Trophoblast cell (in vitro differentiated cells and primary cell): Measurements from ENCODE around the gene TMEM135.
A peak's percentile ranks its signal among the peaks of the same experiment; 100 is the strongest.

Source experiments
- DNase-seq, 2 donors: peaks; one replicate each; pipeline ENCODE4 v3.0.0-alpha.2; 2016
- H2AFZ ChIP-seq: 2 replicates; pipeline ENCODE4 v1.6.1; 2013; ENCODE audit warnings: low read length, moderate library complexity, mild to moderate bottlenecking; ENCODE audit not compliant: insufficient read depth, poor library complexity
- H2AK5ac ChIP-seq: 2 replicates; pipeline ENCODE4 v1.6.1; 2013; ENCODE audit warnings: mild to moderate bottlenecking, low read length
- H2BK120ac ChIP-seq: 2 replicates; pipeline ENCODE4 v1.6.1; 2013; ENCODE audit warnings: low read length, mild to moderate bottlenecking, moderate library complexity; ENCODE audit not compliant: insufficient read depth, poor library complexity
- H2BK12ac ChIP-seq: 2 replicates; pipeline ENCODE4 v1.6.1; 2013; ENCODE audit warnings: mild to moderate bottlenecking, low read length, moderate library complexity
- H2BK5ac ChIP-seq: 2 replicates; pipeline ENCODE4 v1.6.1; 2013; ENCODE audit warnings: low read length, low read depth, moderate library complexity, mild to moderate bottlenecking; ENCODE audit not compliant: poor library complexity
- H3K14ac ChIP-seq: 2 replicates; pipeline ENCODE4 v1.6.1; 2013; ENCODE audit warnings: mild to moderate bottlenecking, low read length
- H3K18ac ChIP-seq: 2 replicates; pipeline ENCODE4 v1.6.1; 2013; ENCODE audit warnings: mild to moderate bottlenecking, low read length
- H3K23ac ChIP-seq: 2 replicates; pipeline ENCODE4 v1.6.1; 2013; ENCODE audit warnings: low read length
- H3K27ac ChIP-seq: 2 replicates; pipeline ENCODE4 v1.5.1; 2013; ENCODE audit warnings: low read depth, mild to moderate bottlenecking, inconsistent platforms, low read length, moderate library complexity
- H3K27me3 ChIP-seq: 2 replicates; pipeline ENCODE4 v1.6.1; 2013; ENCODE audit warnings: inconsistent platforms, mild to moderate bottlenecking, low read length, moderate library complexity; ENCODE audit not compliant: insufficient read depth
- H3K36me3 ChIP-seq, 2 experiments: 1 replicate in 1 of 2; 2 replicates in 1 of 2; pipeline ENCODE4 v1.6.1; 2013; ENCODE audit warnings: low read length in 2 of 2, mild to moderate bottlenecking in 2 of 2, moderate library complexity in 1 of 2; ENCODE audit not compliant: insufficient read depth in 2 of 2, control insufficient read depth in 1 of 2
- H3K4ac ChIP-seq: 2 replicates; pipeline ENCODE4 v1.6.1; 2013; ENCODE audit warnings: low read depth, mild to moderate bottlenecking, low read length, moderate library complexity
- H3K4me1 ChIP-seq, 2 experiments: 1 replicate in 1 of 2; 2 replicates in 1 of 2; pipeline ENCODE4 v1.6.1; 2013; ENCODE audit warnings: low read length in 2 of 2, mild to moderate bottlenecking in 2 of 2, moderate library complexity in 1 of 2; ENCODE audit not compliant: insufficient read depth in 2 of 2, control insufficient read depth in 1 of 2
- H3K4me2 ChIP-seq: 2 replicates; pipeline ENCODE4 v1.6.1; 2013; ENCODE audit warnings: inconsistent platforms, mild to moderate bottlenecking, low read length, moderate library complexity
- H3K4me3 ChIP-seq: 2 replicates; pipeline ENCODE4 v1.5.1; 2013; ENCODE audit warnings: mild to moderate bottlenecking, low read depth, low read length, inconsistent platforms
- H3K79me1 ChIP-seq: one replicate; pipeline ENCODE4 v1.6.1; 2013; ENCODE audit warnings: low read length
- H3K79me2 ChIP-seq: 2 replicates; pipeline ENCODE4 v1.6.1; 2013; ENCODE audit warnings: low read length, mild to moderate bottlenecking; ENCODE audit not compliant: control insufficient read depth, insufficient read depth, poor library complexity
- H3K9ac ChIP-seq: 2 replicates; pipeline ENCODE4 v1.6.1; 2013; ENCODE audit warnings: mild to moderate bottlenecking, low read length
- H3K9me3 ChIP-seq: 2 replicates; pipeline ENCODE4 v1.6.1; 2013; ENCODE audit warnings: low read depth, mild to moderate bottlenecking, control low read depth, inconsistent platforms, low read length; ENCODE audit not compliant: insufficient read depth
- H4K12ac ChIP-seq: 2 replicates; pipeline ENCODE4 v1.6.1; 2013; ENCODE audit warnings: low read depth, mild to moderate bottlenecking, low read length, moderate library complexity
- H4K8ac ChIP-seq: 2 replicates; pipeline ENCODE4 v1.6.1; 2013; ENCODE audit warnings: low read depth, mild to moderate bottlenecking, low read length, moderate library complexity
- H4K91ac ChIP-seq: one replicate; pipeline ENCODE4 v1.6.1; 2013; ENCODE audit warnings: low read depth, mild to moderate bottlenecking, low read length, moderate library complexity
- WGBS: extraction: QIAGEN DNeasy Blood & Tissue Kit; methylation state at CpG from one replicate; pipeline ENCODE4 v1.1.7; 2013; ENCODE audit warnings: missing lambda C conversion rate; ENCODE audit not compliant: insufficient read length, insufficient coverage; ENCODE audit errors: extremely low coverage; 5-methylcytosine and 5-hydroxymethylcytosine counted together

Gene TMEM135

GRCh38 chr11:87290304-87290922, 252.7 kb downstream of the TMEM135 start:
- H2BK5ac ChIP-seq, result no peak overlapping the region
- no peak overlapping the region for H3K18ac ChIP-seq
- no peak overlapping the region for H3K14ac ChIP-seq
- H3K4me1 ChIP-seq, result no peaks in the 10 kb centered on the region
- no peak overlapping the region for H3K23ac ChIP-seq
- H3K4ac ChIP-seq, result no peak overlapping the region
- H4K91ac ChIP-seq, result no peak overlapping the region
- H2AK5ac ChIP-seq, result no peak overlapping the region
- H3K9ac ChIP-seq, result no peak overlapping the region
- peak in 1 of 2 donors; percentile 95 for DNase-seq
- H3K27me3 ChIP-seq, result no peaks in the 10 kb centered on the region
- no peaks in the 10 kb centered on the region for H3K36me3 ChIP-seq
- no peak overlapping the region for H3K27ac ChIP-seq
- H3K79me2 ChIP-seq, result no peaks in the 10 kb centered on the region
- H2AFZ ChIP-seq, result no peak overlapping the region
- H4K12ac ChIP-seq, result no peak overlapping the region
- H3K4me2 ChIP-seq, result no peak overlapping the region
- H3K79me1 ChIP-seq, result no peaks in the 10 kb centered on the region
- H2BK12ac ChIP-seq, result no peak overlapping the region
- no CpG with 5 or more reads among the region's 3 CpGs for WGBS
- H3K4me3 ChIP-seq, result no peak overlapping the region
- H3K9me3 ChIP-seq, result peaks cover 2% of the 10 kb centered on the region
- no peak overlapping the region for H2BK120ac ChIP-seq
- no peak overlapping the region for H4K8ac ChIP-seq

GRCh38 chr11:87292598-87292997, 254.9 kb downstream of the TMEM135 start:
- no peaks in the 10 kb centered on the region for H3K27me3 ChIP-seq
- whole genome bisulfite sequencing, result no CpG with 5 or more reads among the region's 1 CpG
- H3K4me3 ChIP-seq, result no peak overlapping the region
- H3K23ac ChIP-seq, result no peak overlapping the region
- H3K4ac ChIP-seq, result no peak overlapping the region
- no peak overlapping the region for H3K9ac ChIP-seq
- no peak overlapping the region for H4K91ac ChIP-seq
- no peaks in the 10 kb centered on the region for H3K36me3 ChIP-seq
- no peak overlapping the region for H2BK12ac ChIP-seq
- H3K14ac ChIP-seq, result no peak overlapping the region
- no peak overlapping the region for H4K12ac ChIP-seq
- no peaks in the 10 kb centered on the region for H3K79me1 ChIP-seq
- H2BK120ac ChIP-seq, result no peak overlapping the region
- no peak overlapping the region for H4K8ac ChIP-seq
- H3K4me1 ChIP-seq, result no peaks in the 10 kb centered on the region
- H3K18ac ChIP-seq, result no peak overlapping the region
- DNase-seq, result no peak
- H3K79me2 ChIP-seq, result no peaks in the 10 kb centered on the region
- H3K9me3 ChIP-seq, result no peaks in the 10 kb centered on the region
- H2AFZ ChIP-seq, result no peak overlapping the region
- H3K27ac ChIP-seq, result no peak overlapping the region
- H3K4me2 ChIP-seq, result no peak overlapping the region
- H2BK5ac ChIP-seq, result no peak overlapping the region
- no peak overlapping the region for H2AK5ac ChIP-seq

- Histone ChIP-seq H3K36me3 (no peaks in the 10 kb centered on the region), H4K12ac (no peak overlapping the region), H3K27ac (no peak overlapping the region), H3K27me3 (no peaks in the 10 kb centered on the region), H3K4me3 (no peak overlapping the region), H2AK5ac (no peak overlapping the region), H3K18ac (no peak overlapping the region), H2AFZ (no peak overlapping the region), H3K79me2 (no peaks in the 10 kb centered on the region), H4K8ac (no peak overlapping the region), H3K4me2 (no peak overlapping the region), H3K4me1 (no peaks in the 10 kb centered on the region), H3K9me3 (no peaks in the 10 kb centered on the region), H2BK120ac (no peak overlapping the region), H3K4ac (no peak overlapping the region), H3K14ac (no peak overlapping the region), H4K91ac (no peak overlapping the region), H3K9ac (no peak overlapping the region), H2BK12ac (no peak overlapping the region), H2BK5ac (no peak overlapping the region), H3K79me1 (no peaks in the 10 kb centered on the region), H3K23ac (no peak overlapping the region)
- DNase-seq, result no peak
- no CpG with 5 or more reads among the region's 1 CpG for WGBS
These were observed 257.5 kb downstream of the TMEM135 start for GRCh38 chr11:87295237-87295636.

- no peak overlapping the region for H3K4me2 ChIP-seq
- H2BK12ac ChIP-seq, result no peak overlapping the region
- H3K27me3 ChIP-seq, result no peaks in the 10 kb centered on the region
- no peaks in the 10 kb centered on the region for H3K79me2 ChIP-seq
- no peak overlapping the region for H3K4me3 ChIP-seq
- H3K4ac ChIP-seq, result no peak overlapping the region
- H3K27ac ChIP-seq, result no peak overlapping the region
- H4K91ac ChIP-seq, result no peak overlapping the region
- no peaks in the 10 kb centered on the region for H3K79me1 ChIP-seq
- H2AFZ ChIP-seq, result no peak overlapping the region
- no peak for DNase-seq
- no peak overlapping the region for H4K12ac ChIP-seq
- no peak overlapping the region for H3K23ac ChIP-seq
- H2BK120ac ChIP-seq, result no peak overlapping the region
- whole genome bisulfite sequencing, result no CpG with 5 or more reads among the region's 1 CpG
- H3K14ac ChIP-seq, result no peak overlapping the region
- H2BK5ac ChIP-seq, result no peak overlapping the region
- H2AK5ac ChIP-seq, result no peak overlapping the region
- H3K18ac ChIP-seq, result no peak overlapping the region
- no peaks in the 10 kb centered on the region for H3K4me1 ChIP-seq
- H3K36me3 ChIP-seq, result no peaks in the 10 kb centered on the region
- H3K9ac ChIP-seq, result no peak overlapping the region
- no peaks in the 10 kb centered on the region for H3K9me3 ChIP-seq
- H4K8ac ChIP-seq, result no peak overlapping the region
These were observed 258.9 kb downstream of the TMEM135 start for GRCh38 chr11:87296627-87297026.
